ENCODE data around the gene ZNF423. TPM values are rescaled to one million over a fixed set of nuclear protein-coding genes. Genes with fewer than 3 reads are reported as not detected.

Gene ZNF423
- total RNA-seq, 1 donor from 2014 or later = 19.8 TPM

GRCh38 chr16:49547448-49547847 lies 308.5 kb downstream of the ZNF423 start:
- no peak for DNase-seq (ENCODE audit: low spot score in 2 of 2, unreplicated experiment in 2 of 2)
- no peak overlapping the region for H3K4me3 Mint-ChIP-seq
- peaks cover 1% of the 10 kb centered on the region for H3K4me1 Mint-ChIP-seq
- peaks cover 11% of the 10 kb centered on the region for H3K27me3 Mint-ChIP-seq (ENCODE audit: low read depth)
- no peak overlapping the region for H3K27ac Mint-ChIP-seq
- no peak for TF ChIP-seq CTCF (IDR thresholded peaks at IDR 0.05; ENCODE audit: unreplicated experiment)
- H3K9me3 Mint-ChIP-seq = no peaks in the 10 kb centered on the region
- no peaks in the 10 kb centered on the region for H3K36me3 Mint-ChIP-seq

DNA sequence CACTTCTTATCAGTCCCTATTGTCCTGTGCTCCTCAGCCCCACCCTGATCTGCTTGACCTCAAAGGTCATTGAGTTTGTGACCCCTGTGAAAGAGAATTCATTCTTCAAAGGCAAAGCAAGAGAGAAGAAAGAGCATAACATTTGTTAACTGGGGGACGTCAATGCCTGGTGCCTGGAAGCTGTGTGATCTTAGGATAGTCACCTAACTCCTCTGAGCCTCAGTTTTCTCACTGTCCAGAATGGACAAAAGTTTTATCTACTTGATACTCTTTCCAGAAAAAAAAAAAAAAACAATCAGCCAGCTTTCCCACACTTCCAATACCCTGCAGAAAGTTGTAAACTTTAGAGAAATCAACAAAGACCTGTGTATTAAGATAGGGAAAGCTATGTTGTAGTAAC lies 309.2 kb downstream of the ZNF423 start:
- Mint-ChIP-seq H3K9me3 (no peaks in the 10 kb centered on the region), H3K4me3 (no peak overlapping the region), H3K4me1 (peaks cover 2% of the 10 kb centered on the region), H3K27me3 (ENCODE audit: low read depth) (peaks cover 11% of the 10 kb centered on the region), H3K36me3 (no peaks in the 10 kb centered on the region), H3K27ac (no peak overlapping the region)
- DNase-seq (ENCODE audit: low spot score in 2 of 2, unreplicated experiment in 2 of 2) = no peak
- TF ChIP-seq CTCF (IDR thresholded peaks at IDR 0.05; ENCODE audit: unreplicated experiment) = no peak

GRCh38 chr16:49545741-49546448 lies 310.0 kb downstream of the ZNF423 start:
- peaks cover 7% of the 10 kb centered on the region for H3K4me1 Mint-ChIP-seq

DNA sequence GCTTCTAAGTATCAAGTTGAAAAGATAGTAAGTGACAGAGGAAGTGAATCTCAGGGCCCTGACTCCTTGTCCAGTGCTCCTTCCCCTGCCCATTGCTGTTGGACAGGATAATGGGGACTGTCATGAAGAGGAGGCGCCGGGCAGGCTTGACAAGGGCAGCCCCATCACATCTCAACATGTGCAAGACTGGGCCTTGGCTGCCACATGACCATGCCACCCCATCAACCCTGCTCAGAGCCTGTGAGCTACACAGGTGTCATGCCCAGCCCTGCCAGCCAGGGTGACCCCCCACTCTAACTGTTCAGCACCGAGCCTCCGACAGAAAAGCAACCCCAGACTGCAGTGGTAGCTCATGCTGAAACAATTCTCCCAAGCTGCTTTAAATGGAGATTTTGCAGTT lies 310.7 kb downstream of the ZNF423 start:
- Mint-ChIP-seq H3K27me3 (ENCODE audit: low read depth) (peaks cover 11% of the 10 kb centered on the region), H3K4me1 (peaks cover 7% of the 10 kb centered on the region), H3K27ac (no peak overlapping the region), H3K9me3 (no peaks in the 10 kb centered on the region), H3K36me3 (no peaks in the 10 kb centered on the region), H3K4me3 (no peak overlapping the region)
- TF ChIP-seq CTCF (IDR thresholded peaks at IDR 0.05; ENCODE audit: unreplicated experiment) = no peak
- DNase-seq (ENCODE audit: low spot score in 2 of 2, unreplicated experiment in 2 of 2) = no peak

More at GRCh38 chr16:49545741-49546448, 310.0 kb downstream of the ZNF423 start:
- no peak for TF ChIP-seq CTCF (IDR thresholded peaks at IDR 0.05; ENCODE audit: unreplicated experiment)
- Mint-ChIP-seq H3K9me3 (no peaks in the 10 kb centered on the region), H3K27ac (no peak overlapping the region), H3K36me3 (no peaks in the 10 kb centered on the region), H3K27me3 (ENCODE audit: low read depth) (peaks cover 11% of the 10 kb centered on the region), H3K4me3 (no peak overlapping the region)
- no peak for DNase-seq (ENCODE audit: low spot score in 2 of 2, unreplicated experiment in 2 of 2)

DNA sequence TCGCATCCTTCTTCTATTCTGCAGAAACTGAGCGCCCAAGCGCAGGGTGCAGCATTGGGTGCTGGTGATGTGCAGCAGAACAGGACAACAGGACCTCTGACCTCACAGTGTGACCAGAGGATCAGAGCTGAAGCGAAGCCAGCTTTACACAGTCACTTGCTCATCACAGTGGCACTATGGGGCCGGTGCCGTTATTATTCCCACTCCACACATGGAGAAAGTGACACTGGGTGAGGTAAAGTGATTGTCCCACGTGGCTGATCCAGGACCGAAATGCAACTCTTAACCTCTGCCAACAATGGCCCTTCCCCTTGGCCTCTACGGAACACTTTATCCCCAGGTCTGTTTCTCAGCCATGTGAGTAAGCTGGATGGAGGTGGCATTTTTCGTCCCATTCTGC lies 311.1 kb downstream of the ZNF423 start:
- H3K4me3 Mint-ChIP-seq = no peak overlapping the region
- H3K27me3 Mint-ChIP-seq (ENCODE audit: low read depth) = peaks cover 11% of the 10 kb centered on the region
- no peaks in the 10 kb centered on the region for H3K9me3 Mint-ChIP-seq
- no peak overlapping the region for H3K27ac Mint-ChIP-seq
- H3K36me3 Mint-ChIP-seq = no peaks in the 10 kb centered on the region
- TF ChIP-seq CTCF (IDR thresholded peaks at IDR 0.05; ENCODE audit: unreplicated experiment) = no peak
- peaks cover 7% of the 10 kb centered on the region for H3K4me1 Mint-ChIP-seq
- DNase-seq (ENCODE audit: low spot score in 2 of 2, unreplicated experiment in 2 of 2) = no peak

DNA sequence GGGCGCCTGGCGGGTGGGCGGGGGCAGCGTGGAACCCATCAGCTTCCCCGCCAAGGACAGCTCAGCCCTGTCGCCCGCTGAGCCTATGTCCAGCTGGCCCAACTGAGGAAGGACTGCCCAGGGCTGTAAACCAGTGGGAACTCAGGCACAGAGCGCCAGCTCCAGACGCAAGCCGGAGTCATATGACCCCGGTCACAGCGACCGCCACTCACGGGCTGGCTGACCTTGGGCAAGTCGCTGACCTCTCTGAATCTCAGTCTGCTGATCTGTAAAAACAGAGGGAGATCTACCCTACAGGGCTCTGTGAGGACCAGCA lies 312.3 kb downstream of the ZNF423 start:
- no peak for TF ChIP-seq CTCF (IDR thresholded peaks at IDR 0.05; ENCODE audit: unreplicated experiment)

More for the DNA sequence above, 312.3 kb downstream of the ZNF423 start:
- peaks cover 6% of the 10 kb centered on the region for H3K4me1 Mint-ChIP-seq
- no peak overlapping the region for H3K27ac Mint-ChIP-seq
- no peaks in the 10 kb centered on the region for H3K36me3 Mint-ChIP-seq
- no peaks in the 10 kb centered on the region for H3K9me3 Mint-ChIP-seq
- peaks cover 9% of the 10 kb centered on the region for H3K27me3 Mint-ChIP-seq (ENCODE audit: low read depth)
- H3K4me3 Mint-ChIP-seq = no peak overlapping the region
- no peak for DNase-seq (ENCODE audit: low spot score in 2 of 2, unreplicated experiment in 2 of 2)
